Glutamatergic neuron (in vitro differentiated cells): ENCODE results near the gene RAD54L2. TPM values are rescaled to one million over a fixed set of nuclear protein-coding genes. Genes with fewer than 3 reads are reported as not detected.

Experiments used
- DNase-seq: peaks from one replicate; pipeline ENCODE4 v3.0.0; 2022
- H3K27ac Mint-ChIP-seq: one replicate; pipeline ENCODE4 v1.8.0; 2020; ENCODE audit warnings: mild to moderate bottlenecking, mixed read lengths, inconsistent platforms; ENCODE audit not compliant: unreplicated experiment
- H3K27me3 Mint-ChIP-seq: one replicate; pipeline ENCODE4 v1.8.0; 2020; ENCODE audit warnings: mild to moderate bottlenecking, moderate library complexity, mixed read lengths, inconsistent platforms; ENCODE audit not compliant: unreplicated experiment
- H3K36me3 Mint-ChIP-seq: one replicate; pipeline ENCODE4 v1.8.0; 2020; ENCODE audit warnings: mild to moderate bottlenecking, mixed read lengths, inconsistent platforms; ENCODE audit not compliant: unreplicated experiment
- H3K4me1 Mint-ChIP-seq: one replicate; pipeline ENCODE4 v1.8.0; 2020; ENCODE audit warnings: mild to moderate bottlenecking, low read depth, mixed read lengths, inconsistent platforms; ENCODE audit not compliant: unreplicated experiment
- H3K4me3 Mint-ChIP-seq: one replicate; pipeline ENCODE4 v1.8.0; 2020; ENCODE audit warnings: mild to moderate bottlenecking, mixed read lengths, inconsistent platforms; ENCODE audit not compliant: unreplicated experiment
- H3K9me3 Mint-ChIP-seq: one replicate; pipeline ENCODE4 v1.8.0; 2020; ENCODE audit warnings: mild to moderate bottlenecking, moderate library complexity, mixed read lengths, inconsistent platforms; ENCODE audit not compliant: unreplicated experiment
- CTCF ChIP-seq: fragments of 200-600 bp; sonication (generic); IDR thresholded peaks from one replicate; pipeline ENCODE4 v1.5.0; 2021; ENCODE audit not compliant: partially characterized antibody, unreplicated experiment
- total RNA-seq: library from RNA; stranded (reverse); fragmentation: NEBNext Ultra II Directional; extraction: Animal tissue kit (Norgen Biotek cat#: 25700); gene quantifications from one replicate; pipeline ENCODE4 v1.2.1, GENCODE V29; 2021; ENCODE audit not compliant: unreplicated experiment

Gene RAD54L2
- total RNA-seq, 1 donor from 2014 or later: 64.3 TPM

- peaks cover 5% of the 10 kb centered on the region for H3K9me3 Mint-ChIP-seq
- no peak overlapping the region for H3K27ac Mint-ChIP-seq
- no peaks in the 10 kb centered on the region for H3K36me3 Mint-ChIP-seq
- peaks cover 9% of the 10 kb centered on the region for H3K4me1 Mint-ChIP-seq
- no peak for DNase-seq
- TF ChIP-seq CTCF: no peak
- peaks cover 2% of the 10 kb centered on the region for H3K27me3 Mint-ChIP-seq
- H3K4me3 Mint-ChIP-seq: no peak overlapping the region
Measured at GRCh38 chr3:51544011-51544775, 5.7 kb downstream of the RAD54L2 start.

- TF ChIP-seq CTCF: no peak
- Mint-ChIP-seq H3K9me3 (no peaks in the 10 kb centered on the region), H3K36me3 (no peaks in the 10 kb centered on the region), H3K27ac (no peak overlapping the region), H3K4me3 (no peak overlapping the region), H3K4me1 (no peaks in the 10 kb centered on the region), H3K27me3 (no peaks in the 10 kb centered on the region)
- DNase-seq: no peak
Measured at GRCh38 chr3:51547274-51547673, 8.8 kb downstream of the RAD54L2 start.

- Mint-ChIP-seq H3K4me1 (no peaks in the 10 kb centered on the region), H3K27me3 (no peaks in the 10 kb centered on the region)
Measured at GRCh38 chr3:51549311-51549710, 10.8 kb downstream of the RAD54L2 start.

GRCh38 chr3:51550080-51550819 is 11.7 kb downstream of the RAD54L2 start:
- no peaks in the 10 kb centered on the region for H3K36me3 Mint-ChIP-seq
- no peak for DNase-seq
- H3K4me1 Mint-ChIP-seq: no peaks in the 10 kb centered on the region
- no peaks in the 10 kb centered on the region for H3K27me3 Mint-ChIP-seq
- no peak for TF ChIP-seq CTCF
- no peak overlapping the region for H3K27ac Mint-ChIP-seq
- no peak overlapping the region for H3K4me3 Mint-ChIP-seq
- no peaks in the 10 kb centered on the region for H3K9me3 Mint-ChIP-seq

More at GRCh38 chr3:51549311-51549710, 10.8 kb downstream of the RAD54L2 start:
- Mint-ChIP-seq H3K9me3 (no peaks in the 10 kb centered on the region), H3K36me3 (no peaks in the 10 kb centered on the region), H3K4me3 (no peak overlapping the region), H3K27ac (no peak overlapping the region)
- no peak for DNase-seq
- no peak for TF ChIP-seq CTCF

GRCh38 chr3:51557993-51558392 is 19.5 kb downstream of the RAD54L2 start:
- H3K4me3 Mint-ChIP-seq: no peak overlapping the region

More at GRCh38 chr3:51557993-51558392, 19.5 kb downstream of the RAD54L2 start:
- H3K27me3 Mint-ChIP-seq: no peaks in the 10 kb centered on the region
- no peak overlapping the region for H3K27ac Mint-ChIP-seq
- no peaks in the 10 kb centered on the region for H3K36me3 Mint-ChIP-seq
- no peak for TF ChIP-seq CTCF
- no peak for DNase-seq
- no peaks in the 10 kb centered on the region for H3K4me1 Mint-ChIP-seq
- peaks cover 2% of the 10 kb centered on the region for H3K9me3 Mint-ChIP-seq
